GM19395 (cell line): ENCODE measurements around the gene LMOD2.

ENCODE experiments used
- ATAC-seq: cut with Tn5 transposase; IDR thresholded peaks from one replicate; pipeline ENCODE4 v1.9.1; 2021; ENCODE audit warnings: mild to moderate bottlenecking, moderate library complexity; ENCODE audit not compliant: unreplicated experiment

Gene LMOD2

DNA sequence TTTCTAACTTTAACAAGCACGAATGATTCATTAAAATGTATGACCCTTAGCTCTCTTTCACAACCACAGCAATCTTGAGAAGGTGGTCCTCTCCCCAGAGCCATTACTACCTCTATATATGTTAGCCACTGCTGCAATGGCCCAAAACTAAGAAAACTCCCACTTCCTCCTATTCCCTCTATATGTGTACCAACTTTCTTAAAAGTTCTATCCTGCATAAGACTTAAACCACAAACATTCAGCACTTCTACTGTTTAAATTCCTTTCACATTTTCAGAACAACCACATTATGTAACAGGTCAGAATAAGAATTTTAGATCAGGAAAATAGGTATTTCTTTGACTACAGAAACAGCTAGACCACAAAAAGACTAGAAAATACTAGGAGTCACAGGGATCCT is 57.0 kb downstream of the LMOD2 start:
- no peak for ATAC-seq
